ENCODE results near the gene RBFOX2. TPM values are rescaled to one million over a fixed set of nuclear protein-coding genes. Genes with fewer than 3 reads are reported as not detected.

Gene RBFOX2
- total and polyA plus RNA-seq, 2 donors (not counting 3 experiments of a cell fraction or from before 2014, with no cell fraction given) = 125 to 142 TPM

DNA sequence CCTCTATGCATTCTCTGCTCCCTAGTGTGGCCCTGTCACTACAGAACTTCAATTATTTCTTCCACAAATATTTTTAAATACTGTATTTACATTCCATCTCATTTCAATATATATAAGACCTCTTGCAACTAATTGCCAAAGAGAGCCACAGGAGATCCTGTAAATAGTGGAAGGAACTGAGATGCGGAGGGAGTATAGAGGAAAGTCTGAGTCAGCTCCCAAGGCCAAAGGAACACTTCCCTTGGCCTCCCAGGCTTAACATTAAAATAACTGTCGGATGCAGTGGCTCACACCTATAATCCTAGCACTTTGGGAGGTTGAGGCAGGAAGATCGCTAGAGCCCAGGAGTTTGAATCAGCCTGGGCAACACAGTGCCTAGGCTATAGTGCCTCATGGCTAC is 31.2 kb downstream of the RBFOX2 start:
- Histone ChIP-seq H3K27me3 (ENCODE audit: control insufficient read depth in 2 of 2, insufficient read depth in 2 of 2, low read length in 2 of 2) (no peaks in the 10 kb centered on the region), H3K4me3 (replicated peaks in 1 of 3; ENCODE audit: insufficient read depth in 1 of 3, low read depth in 1 of 3, low read length in 3 of 3) (no peak overlapping the region), H3K9me1 (replicated peaks; ENCODE audit: control insufficient read depth, extremely low read depth, insufficient read depth, low read length) (no peaks in the 10 kb centered on the region), H3K79me2 (ENCODE audit: control insufficient read depth, insufficient read depth, low read length) (peaks cover 25% of the 10 kb centered on the region), H3K27ac (ENCODE audit: insufficient read depth, low read depth, low read length) (no peak overlapping the region), H3K4me1 (ENCODE audit: control insufficient read depth, extremely low read depth, insufficient read depth, low read length) (peaks cover 24% of the 10 kb centered on the region), H3K9me3 (replicated peaks; ENCODE audit: control insufficient read depth, insufficient read depth, low read length) (no peaks in the 10 kb centered on the region), H3K9ac (replicated peaks; ENCODE audit: extremely low read depth, insufficient read depth, low read length) (no peak overlapping the region), H3K36me3 (ENCODE audit: control insufficient read depth in 2 of 2, extremely low read depth in 1 of 2, insufficient read depth in 2 of 2, low read length in 2 of 2) (no peaks in the 10 kb centered on the region), H3K4me2 (ENCODE audit: insufficient read depth, low read length) (peak overlapping the region; percentile 20), H4K20me1 (replicated peaks; ENCODE audit: control insufficient read depth, extremely low read depth, insufficient read depth, low read length) (no peaks in the 10 kb centered on the region), H2AFZ (ENCODE audit: low read depth, low read length) (no peak overlapping the region)
- peak; percentile 91 for FAIRE-seq
- no TSS peak for BruUV-seq (replicated peaks)
- TF ChIP-seq EZH2 (IDR thresholded peaks at IDR 0.05; ENCODE audit: borderline replicate concordance, low read depth, low read length, severe bottlenecking) (no peak), FOS (IDR thresholded peaks at IDR 0.05; ENCODE audit: borderline replicate concordance, insufficient read depth, low read length) (peak; percentile 78), JUN (IDR thresholded peaks at IDR 0.05; ENCODE audit: borderline replicate concordance, insufficient read depth, insufficient read length, low read depth) (peak; percentile 63)
- TF ChIP-seq, protein P1, sequence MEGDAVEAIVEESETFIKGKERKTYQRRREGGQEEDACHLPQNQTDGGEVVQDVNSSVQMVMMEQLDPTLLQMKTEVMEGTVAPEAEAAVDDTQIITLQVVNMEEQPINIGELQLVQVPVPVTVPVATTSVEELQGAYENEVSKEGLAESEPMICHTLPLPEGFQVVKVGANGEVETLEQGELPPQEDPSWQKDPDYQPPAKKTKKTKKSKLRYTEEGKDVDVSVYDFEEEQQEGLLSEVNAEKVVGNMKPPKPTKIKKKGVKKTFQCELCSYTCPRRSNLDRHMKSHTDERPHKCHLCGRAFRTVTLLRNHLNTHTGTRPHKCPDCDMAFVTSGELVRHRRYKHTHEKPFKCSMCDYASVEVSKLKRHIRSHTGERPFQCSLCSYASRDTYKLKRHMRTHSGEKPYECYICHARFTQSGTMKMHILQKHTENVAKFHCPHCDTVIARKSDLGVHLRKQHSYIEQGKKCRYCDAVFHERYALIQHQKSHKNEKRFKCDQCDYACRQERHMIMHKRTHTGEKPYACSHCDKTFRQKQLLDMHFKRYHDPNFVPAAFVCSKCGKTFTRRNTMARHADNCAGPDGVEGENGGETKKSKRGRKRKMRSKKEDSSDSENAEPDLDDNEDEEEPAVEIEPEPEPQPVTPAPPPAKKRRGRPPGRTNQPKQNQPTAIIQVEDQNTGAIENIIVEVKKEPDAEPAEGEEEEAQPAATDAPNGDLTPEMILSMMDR (IDR thresholded peaks at IDR 0.05; ENCODE audit: extremely low read depth in 1 of 2, insufficient read depth in 1 of 2, low read depth in 1 of 2, low read length in 2 of 2) = no peak
- intact Hi-C loops (cut with micrococcal nuclease) = loop anchor here (5.0 kb wide), 1 partner anchor 35 kb away; no protein-coding TSS in a partner anchor
- peak; percentile 81 for DNase-seq (ENCODE audit: low read depth, low spot score)
- CTCF ChIA-PET = interaction anchor here (1.0 to 2.6 kb wide), 2 partner anchors 21 to 68 kb away, joined by 3 to 14 read pairs; no protein-coding TSS in a partner anchor
- POLR2A ChIA-PET = no interaction called here
- dilution Hi-C loops (cut with MboI; ENCODE audit: extremely low pct_ligation_motif_present, low sequenced_read_pairs) = no loop called here

DNA sequence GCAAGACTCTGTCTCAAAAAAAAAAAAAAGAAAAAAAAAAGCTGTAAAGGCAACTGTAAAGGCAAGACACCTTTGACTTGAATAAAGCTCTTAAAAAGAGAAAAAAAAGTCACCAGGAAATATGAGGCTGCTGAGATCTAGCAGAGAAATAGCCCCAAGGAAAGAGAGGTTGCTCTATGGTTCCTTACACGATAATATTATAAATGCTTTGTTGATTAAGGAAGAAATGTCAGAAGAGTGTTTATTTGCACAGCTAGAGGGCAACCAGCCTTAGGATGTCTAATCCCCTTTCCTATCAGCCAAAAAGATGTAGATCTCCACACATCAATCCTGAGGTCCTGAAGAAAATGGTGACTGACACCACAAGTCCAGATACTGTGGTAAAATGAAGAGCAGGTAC is 32.0 kb downstream of the RBFOX2 start:
- peaks cover 25% of the 10 kb centered on the region for H3K79me2 ChIP-seq (ENCODE audit: control insufficient read depth, insufficient read depth, low read length)
- no TSS peak for BruUV-seq (replicated peaks)
- dilution Hi-C loops (cut with MboI; ENCODE audit: extremely low pct_ligation_motif_present, low sequenced_read_pairs) = no loop called here
- H3K4me2 ChIP-seq (ENCODE audit: insufficient read depth, low read length) = no peak overlapping the region
- intact Hi-C loops (cut with micrococcal nuclease) = loop anchor here (5.0 kb wide), 1 partner anchor 34 kb away; no protein-coding TSS in a partner anchor
- H2AFZ ChIP-seq (ENCODE audit: low read depth, low read length) = no peak overlapping the region
- no peaks in the 10 kb centered on the region for H3K36me3 ChIP-seq (ENCODE audit: control insufficient read depth in 2 of 2, extremely low read depth in 1 of 2, insufficient read depth in 2 of 2, low read length in 2 of 2)
- H3K9me1 ChIP-seq (replicated peaks; ENCODE audit: control insufficient read depth, extremely low read depth, insufficient read depth, low read length) = no peaks in the 10 kb centered on the region
- FAIRE-seq (no peak), DNase-seq (ENCODE audit: low read depth, low spot score) (no peak)
- no peaks in the 10 kb centered on the region for H4K20me1 ChIP-seq (replicated peaks; ENCODE audit: control insufficient read depth, extremely low read depth, insufficient read depth, low read length)
- peaks cover 24% of the 10 kb centered on the region for H3K4me1 ChIP-seq (ENCODE audit: control insufficient read depth, extremely low read depth, insufficient read depth, low read length)
- H3K27me3 ChIP-seq (ENCODE audit: control insufficient read depth in 2 of 2, insufficient read depth in 2 of 2, low read length in 2 of 2) = no peaks in the 10 kb centered on the region
- no peak overlapping the region for H3K27ac ChIP-seq (ENCODE audit: insufficient read depth, low read depth, low read length)
- H3K9me3 ChIP-seq (replicated peaks; ENCODE audit: control insufficient read depth, insufficient read depth, low read length) = no peaks in the 10 kb centered on the region
- no peak overlapping the region for H3K4me3 ChIP-seq (replicated peaks in 1 of 3; ENCODE audit: insufficient read depth in 1 of 3, low read depth in 1 of 3, low read length in 3 of 3)
- TF ChIP-seq JUN (IDR thresholded peaks at IDR 0.05; ENCODE audit: borderline replicate concordance, insufficient read depth, insufficient read length, low read depth) (no peak), EZH2 (IDR thresholded peaks at IDR 0.05; ENCODE audit: borderline replicate concordance, low read depth, low read length, severe bottlenecking) (no peak)
- TF ChIP-seq, protein P1 (IDR thresholded peaks at IDR 0.05; ENCODE audit: extremely low read depth in 1 of 2, insufficient read depth in 1 of 2, low read depth in 1 of 2, low read length in 2 of 2) = no peak
- POLR2A ChIA-PET = no interaction called here
- CTCF ChIA-PET = interaction anchor here (0.9 to 2.6 kb wide), 9 partner anchors 8 to 69 kb away, joined by 3 to 14 read pairs (median 5); partner anchors contain the start of gene RBFOX2
- no peak overlapping the region for H3K9ac ChIP-seq (replicated peaks; ENCODE audit: extremely low read depth, insufficient read depth, low read length)
